HG02840 (cell line): ENCODE measurements around the gene AQP7.
"Not testable (repeated sequence)": the region's sequence is repeated elsewhere in the genome, so short reads cannot be mapped to it uniquely, and the experiment has no call there.

Experiments
- ATAC-seq: cut with Tn5 transposase; IDR thresholded peaks from one replicate; pipeline ENCODE4 v1.9.1; 2021; ENCODE audit warnings: mild to moderate bottlenecking, moderate library complexity, moderate number of reproducible peaks; ENCODE audit not compliant: unreplicated experiment, low FRiP score

Gene AQP7

GRCh38 chr9:33434317-33435105, 32.1 kb upstream of the AQP7 start:
- no peak for ATAC-seq

- ATAC-seq, result no peak
These were observed 31.5 kb upstream of the AQP7 start for GRCh38 chr9:33433871-33434270.

- no peak for ATAC-seq
These were observed 29.1 kb upstream of the AQP7 start for GRCh38 chr9:33431420-33431819.

- no peak for ATAC-seq
These were observed 28.6 kb upstream of the AQP7 start for GRCh38 chr9:33430942-33431341.

- ATAC-seq, result no peak
These were observed 27.1 kb upstream of the AQP7 start for GRCh38 chr9:33429256-33429985.

- no peak for ATAC-seq
These were observed 24.5 kb upstream of the AQP7 start for GRCh38 chr9:33426843-33427293.

GRCh38 chr9:33425128-33425533, 22.8 kb upstream of the AQP7 start:
- ATAC-seq, result no peak

GRCh38 chr9:33424492-33424891, 22.1 kb upstream of the AQP7 start:
- not testable (repeated sequence) for ATAC-seq

GRCh38 chr9:33424043-33424442, 21.7 kb upstream of the AQP7 start:
- ATAC-seq, result not testable (repeated sequence)

- no peak for ATAC-seq
These were observed 17.4 kb upstream of the AQP7 start for GRCh38 chr9:33419708-33420303.

- no peak for ATAC-seq
These were observed 15.7 kb upstream of the AQP7 start for GRCh38 chr9:33418090-33418489.

- no peak for ATAC-seq
These were observed 14.6 kb upstream of the AQP7 start for GRCh38 chr9:33416996-33417395.

GRCh38 chr9:33415501-33416038, 13.2 kb upstream of the AQP7 start:
- no peak for ATAC-seq

- ATAC-seq, result no peak
These were observed 12.6 kb upstream of the AQP7 start for GRCh38 chr9:33414889-33415500.

- ATAC-seq, result no peak
These were observed 11.9 kb upstream of the AQP7 start for GRCh38 chr9:33414268-33414667.

- ATAC-seq, result no peak
These were observed 5.7 kb upstream of the AQP7 start for GRCh38 chr9:33408087-33408486.

GRCh38 chr9:33407061-33407460, 4.7 kb upstream of the AQP7 start:
- ATAC-seq, result no peak

GRCh38 chr9:33404788-33405362, 2.5 kb upstream of the AQP7 start:
- no peak for ATAC-seq

- no peak for ATAC-seq
These were observed 1.8 kb upstream of the AQP7 start for GRCh38 chr9:33403941-33404787.
